Measurements from ENCODE around the gene PIGV.

PIGV gene

DNA sequence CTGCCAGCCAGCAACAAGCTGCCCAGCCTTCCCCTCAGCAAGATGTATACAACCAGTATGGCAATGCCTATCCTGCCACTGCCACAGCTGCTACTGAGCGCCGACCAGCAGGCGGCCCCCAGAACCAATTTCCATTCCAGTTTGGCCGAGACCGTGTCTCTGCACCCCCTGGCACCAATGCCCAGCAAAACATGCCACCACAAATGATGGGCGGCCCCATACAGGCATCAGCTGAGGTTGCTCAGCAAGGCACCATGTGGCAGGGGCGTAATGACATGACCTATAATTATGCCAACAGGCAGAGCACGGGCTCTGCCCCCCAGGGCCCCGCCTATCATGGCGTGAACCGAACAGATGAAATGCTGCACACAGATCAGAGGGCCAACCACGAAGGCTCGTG, 13.3 kb upstream of the PIGV start:
- no peak for DNase-seq (ENCODE audit: low read depth)

GRCh38 chr1:26775666-26776065, 12.1 kb upstream of the PIGV start:
- DNase-seq (ENCODE audit: low read depth): no peak

GRCh38 chr1:26779098-26779668, 8.6 kb upstream of the PIGV start:
- DNase-seq (ENCODE audit: low read depth): no peak

DNA sequence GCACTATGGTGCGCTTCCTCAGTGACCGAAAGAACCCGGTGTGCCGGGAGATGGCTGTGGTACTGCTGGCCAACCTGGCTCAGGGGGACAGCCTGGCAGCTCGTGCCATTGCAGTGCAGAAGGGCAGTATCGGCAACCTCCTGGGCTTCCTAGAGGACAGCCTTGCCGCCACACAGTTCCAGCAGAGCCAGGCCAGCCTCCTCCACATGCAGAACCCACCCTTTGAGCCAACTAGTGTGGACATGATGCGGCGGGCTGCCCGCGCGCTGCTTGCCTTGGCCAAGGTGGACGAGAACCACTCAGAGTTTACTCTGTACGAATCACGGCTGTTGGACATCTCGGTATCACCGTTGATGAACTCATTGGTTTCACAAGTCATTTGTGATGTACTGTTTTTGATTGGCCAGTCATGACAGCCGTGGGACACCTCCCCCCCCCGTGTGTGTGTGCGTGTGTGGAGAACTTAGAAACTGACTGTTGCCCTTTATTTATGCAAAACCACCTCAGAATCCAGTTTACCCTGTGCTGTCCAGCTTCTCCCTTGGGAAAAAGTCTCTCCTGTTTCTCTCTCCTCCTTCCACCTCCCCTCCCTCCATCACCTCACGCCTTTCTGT, 7.3 kb upstream of the PIGV start:
- no peak for DNase-seq (ENCODE audit: low read depth)

GRCh38 chr1:26781206-26781825, 6.4 kb upstream of the PIGV start:
- no peak for DNase-seq (ENCODE audit: low read depth)

GRCh38 chr1:26782521-26783212, 5.1 kb upstream of the PIGV start:
- no peak for DNase-seq (ENCODE audit: low read depth)

GRCh38 chr1:26783646-26784022, 4.1 kb upstream of the PIGV start:
- DNase-seq (ENCODE audit: low read depth): no peak

- no peak for DNase-seq (ENCODE audit: low read depth)
Observed at GRCh38 chr1:26784023-26784871, 3.5 kb upstream of the PIGV start.

DNA sequence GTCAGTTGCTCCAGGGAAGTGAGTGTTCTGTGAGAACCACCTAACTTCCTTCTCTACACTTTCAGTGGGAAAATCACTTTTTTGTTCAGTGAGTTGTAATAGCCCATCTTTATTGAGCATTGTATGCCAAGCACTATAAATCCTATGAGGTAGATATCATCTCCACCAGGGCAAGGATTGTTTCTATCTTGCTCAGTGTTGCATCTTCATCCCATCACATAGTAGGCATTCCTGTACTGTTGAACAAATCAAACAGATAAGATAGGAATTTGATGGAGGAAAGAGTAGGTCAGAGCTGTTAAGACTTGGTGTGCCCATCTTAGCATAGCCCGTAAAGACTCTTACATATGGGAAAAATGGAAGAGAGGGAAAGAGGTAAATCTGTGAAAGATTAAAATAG, 2.9 kb upstream of the PIGV start:
- DNase-seq (ENCODE audit: low read depth): no peak

GRCh38 chr1:26785611-26786436, 1.9 kb upstream of the PIGV start:
- DNase-seq (ENCODE audit: low read depth): no peak

- DNase-seq (ENCODE audit: low read depth): no peak
Observed at GRCh38 chr1:26786437-26787380, 1.0 kb upstream of the PIGV start.

DNA sequence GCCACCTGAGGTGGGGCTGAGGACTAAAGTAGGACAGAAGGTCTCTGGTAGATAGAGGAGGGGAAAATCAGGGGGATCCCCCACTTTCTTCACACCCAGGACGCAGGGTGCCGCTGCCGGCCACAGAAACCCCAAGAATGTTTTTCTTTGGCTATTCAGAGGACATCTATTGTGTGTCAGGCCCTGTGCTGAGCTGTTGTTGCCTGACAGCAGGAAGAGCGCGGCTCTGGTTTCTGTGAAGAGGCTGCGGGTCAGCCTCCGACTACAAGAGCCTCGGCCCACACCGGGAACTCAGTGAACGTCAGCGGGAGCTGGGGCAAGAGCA, 407 bp upstream of the PIGV start:
- peak; percentile 53 for DNase-seq (ENCODE audit: low read depth)

GRCh38 chr1:26788515-26788785, 700 bp downstream of the PIGV start:
- no peak for DNase-seq (ENCODE audit: low read depth)

DNA sequence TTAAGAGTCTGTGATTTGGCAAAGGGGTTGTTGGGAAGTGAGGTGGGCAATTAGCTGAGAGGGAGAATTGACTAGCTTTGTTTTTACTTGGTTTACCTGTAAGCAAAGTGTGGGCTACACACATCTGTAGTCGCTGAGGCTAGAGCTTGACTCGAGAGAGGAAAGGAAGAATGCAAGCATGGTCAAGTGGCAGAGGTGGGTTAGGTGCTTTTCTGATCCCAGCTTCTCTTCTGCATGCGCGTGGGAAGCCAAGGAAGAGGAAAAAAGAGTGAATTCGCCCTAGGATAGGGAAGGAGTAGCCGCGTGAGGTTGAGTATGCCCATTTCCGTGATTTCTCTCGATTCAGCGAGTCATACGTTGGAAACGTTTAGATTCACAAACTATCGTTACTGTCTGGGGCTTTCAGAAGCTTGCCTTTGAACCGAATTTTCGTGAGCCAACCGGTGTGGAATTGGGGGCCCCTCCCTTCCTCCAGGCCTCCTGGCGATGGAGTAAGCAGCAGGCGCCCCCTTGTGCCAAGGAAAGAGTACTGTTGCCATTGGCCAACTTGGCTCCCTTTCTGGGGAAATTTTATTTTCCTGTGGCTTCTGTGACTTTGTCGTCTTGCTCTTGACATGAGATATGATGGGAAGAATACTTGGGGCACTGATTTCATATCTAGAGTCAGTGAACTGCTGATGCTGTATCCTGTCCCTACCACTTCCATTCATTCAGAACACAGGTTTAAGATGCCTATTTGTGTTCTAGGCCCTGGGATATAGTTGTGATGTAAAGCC, 1.3 kb downstream of the PIGV start:
- peak; percentile 81 for DNase-seq (ENCODE audit: low read depth)

DNA sequence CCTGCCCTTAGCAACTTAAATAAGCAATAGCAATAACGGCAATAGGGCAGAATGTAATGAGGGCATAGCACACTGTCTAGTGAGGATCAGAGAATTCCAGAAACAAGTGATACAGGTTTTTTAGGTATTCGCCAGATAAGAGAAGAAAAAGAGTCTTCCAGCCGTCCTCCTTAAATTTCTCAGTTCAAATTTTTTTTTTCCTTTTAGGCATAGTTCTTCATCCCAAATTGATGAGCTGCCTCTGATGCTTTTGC, 1.8 kb downstream of the PIGV start:
- no peak for DNase-seq (ENCODE audit: low read depth)

GRCh38 chr1:26789931-26790330, 2.2 kb downstream of the PIGV start:
- no peak for DNase-seq (ENCODE audit: low read depth)

GRCh38 chr1:26790551-26790953, 2.8 kb downstream of the PIGV start:
- DNase-seq (ENCODE audit: low read depth): no peak

DNA sequence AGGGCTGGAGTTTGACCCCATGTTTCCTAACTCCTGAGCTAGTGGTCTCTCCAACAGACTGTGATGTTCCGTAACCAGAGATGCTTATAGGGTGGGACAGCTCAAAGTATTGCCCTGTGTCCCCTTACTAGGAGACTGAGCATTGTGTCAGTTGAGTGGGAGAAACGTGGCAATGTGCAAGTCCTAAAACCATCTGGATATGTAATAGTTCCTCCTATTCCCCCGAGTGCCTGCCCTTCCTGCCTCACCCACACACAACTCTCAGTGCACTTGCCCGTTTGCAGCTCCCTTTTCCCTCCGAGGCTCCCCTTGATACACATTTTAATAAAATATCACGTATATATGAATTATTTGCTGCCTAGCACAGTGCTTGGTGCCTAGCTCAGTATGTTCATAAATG, 3.4 kb downstream of the PIGV start:
- DNase-seq (ENCODE audit: low read depth): no peak

DNA sequence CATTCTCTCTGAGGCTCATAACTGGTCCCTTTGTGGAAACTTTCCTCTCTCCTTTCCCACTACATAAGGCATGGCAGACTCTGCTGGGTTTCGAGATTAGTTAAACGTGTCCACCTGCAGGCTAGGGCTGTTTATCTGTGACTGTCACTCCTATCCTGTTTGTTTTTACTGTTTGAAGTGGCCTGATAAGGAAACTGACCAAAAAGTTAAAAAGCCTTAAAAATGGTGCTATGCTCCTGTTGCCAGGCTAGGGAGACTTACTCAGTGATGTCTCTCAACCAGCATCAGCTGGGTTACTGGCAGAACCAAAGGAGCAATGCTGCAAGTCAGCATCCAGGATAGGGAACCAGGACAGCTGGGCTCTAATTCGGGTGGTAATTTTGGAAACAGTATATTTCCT, 3.9 kb downstream of the PIGV start:
- DNase-seq (ENCODE audit: low read depth): no peak

DNA sequence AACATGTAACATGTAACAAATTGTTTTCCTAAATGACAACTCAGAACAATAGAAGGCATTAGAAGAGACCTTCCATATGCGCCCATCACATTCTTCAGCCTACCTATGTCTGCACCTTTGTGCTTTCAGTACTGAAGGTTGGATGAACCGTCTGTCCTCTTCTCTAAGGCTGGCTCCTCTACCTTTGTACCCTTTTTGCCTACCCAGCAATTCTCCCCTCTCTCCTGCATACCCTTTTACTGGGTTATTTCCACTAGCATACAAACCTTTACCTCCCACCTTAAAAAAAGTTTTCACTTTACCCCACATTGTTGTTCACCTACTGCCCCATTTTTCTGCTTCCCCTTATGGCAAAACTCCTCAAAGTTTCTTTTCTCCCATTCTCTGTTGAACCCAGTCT, 5.2 kb downstream of the PIGV start:
- no peak for DNase-seq (ENCODE audit: low read depth)

Measured in activated T-helper 9 cell treated with anti-CD3 and anti-CD28 coated beads, Interleukin-2, amount 50 U/mL, for 16 hours (primary cell).